ENCODE results near the gene PEPD. TPM values are rescaled to one million over a fixed set of nuclear protein-coding genes. Genes with fewer than 3 reads are reported as not detected.

PEPD gene
- total RNA-seq, 1 experiment from 2014 or later = 40.5 TPM

GRCh38 chr19:33410915-33411401, 110.6 kb downstream of the PEPD start:
- no TSS peak for BruUV-seq (replicated peaks)
- TF ChIP-seq POLR2AphosphoS5 (IDR thresholded peaks at IDR 0.05; ENCODE audit: low read depth, low read length) = no peak
- TF ChIP-seq ZFX (IDR thresholded peaks at IDR 0.05) = no peak
- TF ChIP-seq MAX (IDR thresholded peaks at IDR 0.05) = no peak
- no peaks in the 10 kb centered on the region for H3K36me3 ChIP-seq (ENCODE audit: control insufficient read depth in 1 of 2, insufficient read depth in 2 of 2, low read length in 2 of 2)
- H3K4me2 ChIP-seq (ENCODE audit: low read length) = no peak overlapping the region
- no peak overlapping the region for H3K27ac ChIP-seq (ENCODE audit: low read depth, low read length)
- CTCF ChIA-PET = no interaction called here
- no peaks in the 10 kb centered on the region for H3K9me3 ChIP-seq (ENCODE audit: control insufficient read depth in 1 of 2, insufficient read depth in 1 of 2, low read depth in 1 of 2, low read length in 2 of 2)
- intact Hi-C loops (cut with micrococcal nuclease) = no loop called here
- H3K4me3 ChIP-seq (replicated peaks in 1 of 2; ENCODE audit: low read depth in 1 of 2, low read length in 2 of 2) = no peak overlapping the region
- ATAC-seq = no peak
- H3K79me2 ChIP-seq (ENCODE audit: insufficient read depth, low read length) = no peaks in the 10 kb centered on the region
- no peaks in the 10 kb centered on the region for H3K9me2 ChIP-seq (ENCODE audit: insufficient read depth)
- POLR2A ChIA-PET = no interaction called here
- no peaks in the 10 kb centered on the region for H3K27me3 ChIP-seq (ENCODE audit: insufficient read depth, low read length)
- no peaks in the 10 kb centered on the region for H4K20me1 ChIP-seq (ENCODE audit: insufficient read depth)
- no peak overlapping the region for H3K9ac ChIP-seq (ENCODE audit: low read length)
- H3K4me1 ChIP-seq (ENCODE audit: control insufficient read depth in 1 of 2, insufficient read depth in 2 of 2, low read length in 2 of 2) = no peaks in the 10 kb centered on the region
- DNase-seq (ENCODE audit: low read depth, low spot score) = no peak
- H2AFZ ChIP-seq (ENCODE audit: low read depth, low read length, poor library complexity, severe bottlenecking) = no peak overlapping the region
- RAD21 ChIA-PET (ENCODE audit: low non-redundant PET in 1 of 2, low total read pairs in 2 of 2, uncharacterized antibody in 2 of 2, unreplicated experiment in 2 of 2) = no interaction called here

GRCh38 chr19:33409906-33410685, 111.5 kb downstream of the PEPD start:
- Histone ChIP-seq H3K27ac (ENCODE audit: low read depth, low read length) (no peak overlapping the region), H3K27me3 (ENCODE audit: insufficient read depth, low read length) (no peaks in the 10 kb centered on the region), H4K20me1 (ENCODE audit: insufficient read depth) (no peaks in the 10 kb centered on the region), H3K4me3 (replicated peaks in 1 of 2; ENCODE audit: low read depth in 1 of 2, low read length in 2 of 2) (no peak overlapping the region), H3K4me1 (ENCODE audit: control insufficient read depth in 1 of 2, insufficient read depth in 2 of 2, low read length in 2 of 2) (no peaks in the 10 kb centered on the region), H3K9me3 (ENCODE audit: control insufficient read depth in 1 of 2, insufficient read depth in 1 of 2, low read depth in 1 of 2, low read length in 2 of 2) (no peaks in the 10 kb centered on the region), H3K36me3 (ENCODE audit: control insufficient read depth in 1 of 2, insufficient read depth in 2 of 2, low read length in 2 of 2) (no peaks in the 10 kb centered on the region), H3K79me2 (ENCODE audit: insufficient read depth, low read length) (no peaks in the 10 kb centered on the region), H2AFZ (ENCODE audit: low read depth, low read length, poor library complexity, severe bottlenecking) (no peak overlapping the region), H3K9me2 (ENCODE audit: insufficient read depth) (no peaks in the 10 kb centered on the region), H3K4me2 (ENCODE audit: low read length) (no peak overlapping the region), H3K9ac (ENCODE audit: low read length) (no peak overlapping the region)
- POLR2A ChIA-PET = no interaction called here
- no peak for TF ChIP-seq EGR1 (IDR thresholded peaks at IDR 0.05; ENCODE audit: low read depth)
- TF ChIP-seq YY1 (IDR thresholded peaks at IDR 0.05; ENCODE audit: extremely low read depth, insufficient replicate concordance, low read depth, low read length) = no peak
- TF ChIP-seq ZBTB33 (IDR thresholded peaks at IDR 0.05; ENCODE audit: extremely low read depth, insufficient replicate concordance, low read length) = no peak
- no peak for TF ChIP-seq POLR2A (IDR thresholded peaks at IDR 0.05; ENCODE audit: borderline replicate concordance, extremely low read depth, insufficient read depth, insufficient read length)
- TF ChIP-seq, protein P1, sequence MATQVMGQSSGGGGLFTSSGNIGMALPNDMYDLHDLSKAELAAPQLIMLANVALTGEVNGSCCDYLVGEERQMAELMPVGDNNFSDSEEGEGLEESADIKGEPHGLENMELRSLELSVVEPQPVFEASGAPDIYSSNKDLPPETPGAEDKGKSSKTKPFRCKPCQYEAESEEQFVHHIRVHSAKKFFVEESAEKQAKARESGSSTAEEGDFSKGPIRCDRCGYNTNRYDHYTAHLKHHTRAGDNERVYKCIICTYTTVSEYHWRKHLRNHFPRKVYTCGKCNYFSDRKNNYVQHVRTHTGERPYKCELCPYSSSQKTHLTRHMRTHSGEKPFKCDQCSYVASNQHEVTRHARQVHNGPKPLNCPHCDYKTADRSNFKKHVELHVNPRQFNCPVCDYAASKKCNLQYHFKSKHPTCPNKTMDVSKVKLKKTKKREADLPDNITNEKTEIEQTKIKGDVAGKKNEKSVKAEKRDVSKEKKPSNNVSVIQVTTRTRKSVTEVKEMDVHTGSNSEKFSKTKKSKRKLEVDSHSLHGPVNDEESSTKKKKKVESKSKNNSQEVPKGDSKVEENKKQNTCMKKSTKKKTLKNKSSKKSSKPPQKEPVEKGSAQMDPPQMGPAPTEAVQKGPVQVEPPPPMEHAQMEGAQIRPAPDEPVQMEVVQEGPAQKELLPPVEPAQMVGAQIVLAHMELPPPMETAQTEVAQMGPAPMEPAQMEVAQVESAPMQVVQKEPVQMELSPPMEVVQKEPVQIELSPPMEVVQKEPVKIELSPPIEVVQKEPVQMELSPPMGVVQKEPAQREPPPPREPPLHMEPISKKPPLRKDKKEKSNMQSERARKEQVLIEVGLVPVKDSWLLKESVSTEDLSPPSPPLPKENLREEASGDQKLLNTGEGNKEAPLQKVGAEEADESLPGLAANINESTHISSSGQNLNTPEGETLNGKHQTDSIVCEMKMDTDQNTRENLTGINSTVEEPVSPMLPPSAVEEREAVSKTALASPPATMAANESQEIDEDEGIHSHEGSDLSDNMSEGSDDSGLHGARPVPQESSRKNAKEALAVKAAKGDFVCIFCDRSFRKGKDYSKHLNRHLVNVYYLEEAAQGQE (IDR thresholded peaks at IDR 0.05; ENCODE audit: low read depth) = no peak
- no peak for TF ChIP-seq JUND (IDR thresholded peaks at IDR 0.05)
- TF ChIP-seq ZFX (IDR thresholded peaks at IDR 0.05) = no peak
- ATAC-seq (no peak), DNase-seq (ENCODE audit: low read depth, low spot score) (no peak)
- intact Hi-C loops (cut with micrococcal nuclease) = loop anchor here (10.0 kb wide), 1 partner anchor 265 kb away; no protein-coding TSS in a partner anchor
- BruUV-seq (replicated peaks) = no TSS peak
- RAD21 ChIA-PET (ENCODE audit: low non-redundant PET in 1 of 2, low total read pairs in 2 of 2, uncharacterized antibody in 2 of 2, unreplicated experiment in 2 of 2) = no interaction called here
- CTCF ChIA-PET = no interaction called here

All from HCT116 (cell line).